MCF 10A (cell line): ENCODE measurements around the gene EXOC3L2. TPM values are rescaled to one million over a fixed set of nuclear protein-coding genes. Genes with fewer than 3 reads are reported as not detected.

ENCODE experiments used
- BruUV-seq: library from RNA; stranded (reverse); fragments of 400-500 nt; replicated peaks from 2 replicates; lab custom pipeline; 2021; lab: Mats Ljungman, UMichigan
- CTCF ChIA-PET: fragments of 300-600 bp; sonication (Branson Sonifier 250); formaldehyde crosslinking; extraction: SDS; loops from one replicate; lab custom pipeline; 2021; ENCODE audit warnings: antibody characterized with exemption, inconsistent platforms; lab: Yijun Ruan, JAX
- POLR2A ChIA-PET: fragments of 300-600, 350-650 bp; sonication (Branson Sonifier 250); formaldehyde crosslinking; extraction: SDS; loops from one replicate; lab custom pipeline; 2020; ENCODE audit warnings: antibody characterized with exemption, inconsistent platforms; lab: Yijun Ruan, JAX
- DNase-seq: peaks from one replicate; pipeline ENCODE4 v3.0.0-alpha.2; 2018; ENCODE audit not compliant: unreplicated experiment
- H3K27ac Mint-ChIP-seq: one replicate; pipeline ENCODE4 v1.8.0; 2022; ENCODE audit warnings: mild to moderate bottlenecking, low read depth, mixed read lengths; ENCODE audit not compliant: unreplicated experiment
- H3K27me3 Mint-ChIP-seq: one replicate; pipeline ENCODE4 v1.8.0; 2022; ENCODE audit warnings: mixed read lengths; ENCODE audit not compliant: insufficient read depth, unreplicated experiment
- H3K36me3 Mint-ChIP-seq: one replicate; pipeline ENCODE4 v1.8.0; 2022; ENCODE audit warnings: mild to moderate bottlenecking, moderate library complexity, mixed read lengths; ENCODE audit not compliant: insufficient read depth, unreplicated experiment
- H3K4me1 Mint-ChIP-seq: one replicate; pipeline ENCODE4 v1.8.0; 2022; ENCODE audit warnings: mixed read lengths; ENCODE audit not compliant: insufficient read depth, unreplicated experiment
- H3K4me3 Mint-ChIP-seq: one replicate; pipeline ENCODE4 v1.8.0; 2022; ENCODE audit warnings: mild to moderate bottlenecking, moderate library complexity, mixed read lengths; ENCODE audit not compliant: unreplicated experiment
- H3K9me3 Mint-ChIP-seq: one replicate; pipeline ENCODE4 v1.8.0; 2022; ENCODE audit warnings: mixed read lengths; ENCODE audit not compliant: unreplicated experiment
- CTCF ChIP-seq: fragments of 200-600 bp; IDR thresholded peaks from one replicate; pipeline ENCODE4 v1.8.0; 2022; ENCODE audit warnings: antibody characterized with exemption, mild to moderate bottlenecking; ENCODE audit not compliant: unreplicated experiment
- intact Hi-C: fragments of 100-400 bp; cut with micrococcal nuclease; formaldehyde crosslinking; loops from 2 replicates; pipeline ENCODE4 v1.14.1; 2022
- total RNA-seq: library from RNA; stranded (reverse); gene quantifications from 2 replicates; pipeline ENCODE4 v1.2.3, GENCODE V29; 2022

EXOC3L2 gene
- total RNA-seq, 1 experiment from 2014 or later = not detected

GRCh38 chr19:45162608-45163143, 82.5 kb downstream of the EXOC3L2 start:
- intact Hi-C loops = loop anchor here (1.0 to 5.0 kb wide), 2 partner anchors 85 to 176 kb away; partner anchors contain the start of gene EXOC3L2
- H3K27me3 Mint-ChIP-seq = no peaks in the 10 kb centered on the region
- H3K9me3 Mint-ChIP-seq = no peaks in the 10 kb centered on the region
- H3K27ac Mint-ChIP-seq = no peak overlapping the region
- peaks cover 27% of the 10 kb centered on the region for H3K4me1 Mint-ChIP-seq
- H3K36me3 Mint-ChIP-seq = no peaks in the 10 kb centered on the region
- no peak for TF ChIP-seq CTCF
- ChIA-PET POLR2A (interaction anchor here (0.8 to 4.2 kb wide), 2 partner anchors 13 to 16 kb away, joined by 3 to 47 read pairs; partner anchors contain the start of genes BLOC1S3 and TRAPPC6A), CTCF (interaction anchor here (0.5 to 1.4 kb wide), 6 partner anchors 16 to 526 kb away, joined by 3 to 5 read pairs (median 3); partner anchors contain the start of gene TRAPPC6A)
- BruUV-seq = no TSS peak
- no peak overlapping the region for H3K4me3 Mint-ChIP-seq
- DNase-seq = peak; percentile 84

Other genes with a start within 250 kb of the EXOC3L2 start
- gene RELB, start 243.9 kb downstream of the EXOC3L2 start, total RNA-seq = 27.0 and 39.8 TPM in 2 replicates
- gene CLASRP, start 206.4 kb downstream of the EXOC3L2 start, total RNA-seq = 71.7 and 83.5 TPM in 2 replicates
- 2.0 and 2.7 TPM in 2 replicates for gene ZNF296, start 168.9 kb downstream of the EXOC3L2 start, total RNA-seq
- 21.0 and 21.8 TPM in 2 replicates for gene GEMIN7, start 166.1 kb downstream of the EXOC3L2 start, total RNA-seq
- 22.0 and 22.5 TPM in 2 replicates for gene PPP1R37, start 152.2 kb downstream of the EXOC3L2 start, total RNA-seq
- gene NKPD1, start 84.4 kb downstream of the EXOC3L2 start, total RNA-seq = 0.09 and 0.22 TPM in 2 replicates
- gene TRAPPC6A, start 67.2 kb downstream of the EXOC3L2 start, total RNA-seq = 14.4 and 16.1 TPM in 2 replicates
- 14.0 and 18.1 TPM in 2 replicates for gene BLOC1S3, start 66.6 kb downstream of the EXOC3L2 start, total RNA-seq
- gene MARK4, start 5.9 kb upstream of the EXOC3L2 start, total RNA-seq = 22.4 and 24.2 TPM in 2 replicates
- not detected in 2 replicates for gene CKM, start 77.5 kb upstream of the EXOC3L2 start, total RNA-seq
- 3.9 TPM in 2 replicates for gene KLC3, start 95.3 kb upstream of the EXOC3L2 start, total RNA-seq
- gene ERCC2, start 125.2 kb upstream of the EXOC3L2 start, total RNA-seq = 19.2 and 27.8 TPM in 2 replicates
- 142 and 161 TPM in 2 replicates for gene PPP1R13L, start 159.7 kb upstream of the EXOC3L2 start, total RNA-seq
- 9.6 and 17.6 TPM in 2 replicates for gene POLR1G, start 161.2 kb upstream of the EXOC3L2 start, total RNA-seq
- gene ERCC1, start 178.5 kb upstream of the EXOC3L2 start, total RNA-seq = 186 and 227 TPM in 2 replicates
- 13.3 and 29.3 TPM in 2 replicates for gene FOSB, start 222.6 kb upstream of the EXOC3L2 start, total RNA-seq